ENCODE data around the gene TBC1D24. TPM values are rescaled to one million over a fixed set of nuclear protein-coding genes. Genes with fewer than 3 reads are reported as not detected.

Gene TBC1D24
- polyA plus RNA-seq, 3 donors: 0.76 to 5.9 (median 2.1) TPM

DNA sequence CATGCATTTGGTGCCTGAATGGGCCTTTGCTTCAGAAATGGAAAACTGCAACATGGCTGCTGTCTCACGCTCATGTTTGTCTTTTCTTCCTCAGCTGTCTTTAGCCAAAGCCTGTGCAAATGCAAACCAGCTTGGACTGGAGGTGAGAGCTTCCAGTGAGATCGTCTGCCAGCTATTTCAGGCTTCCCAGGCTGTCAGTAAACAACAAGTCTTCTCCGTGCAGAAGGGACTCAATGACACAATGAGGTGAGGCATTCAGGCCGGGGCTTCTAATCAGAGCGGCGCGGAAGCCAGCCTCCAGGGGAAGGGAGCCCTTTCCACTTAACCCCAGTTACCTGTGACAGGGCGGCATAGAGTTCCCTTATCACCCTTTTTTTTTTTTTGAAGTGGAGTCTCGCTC is 31.4 kb upstream of the TBC1D24 start:
- Mint-ChIP-seq H3K27me3 (ENCODE audit: low read depth in 3 of 3) (no peaks in the 10 kb centered on the region), H3K36me3 (peaks cover 61 to 84% of the 10 kb centered on the region in 2 donors), H3K9me3 (no peaks in the 10 kb centered on the region), H3K4me1 (no peaks in the 10 kb centered on the region), H3K4me3 (no peak overlapping the region), H3K27ac (peak overlapping the region in 1 of 7 donors; percentile 4)
- Histone ChIP-seq H4K20me1 (ENCODE audit: insufficient read depth, low read length) (no peaks in the 10 kb centered on the region), H3K9ac (ENCODE audit: insufficient read depth, low read length, poor library complexity, severe bottlenecking) (no peak overlapping the region), H2AFZ (ENCODE audit: insufficient read depth, low read depth, low read length, poor library complexity, severe bottlenecking) (no peak overlapping the region), H3K27me3 (ENCODE audit: control insufficient read depth in 2 of 2, insufficient read depth in 2 of 2, low read length in 2 of 2) (no peaks in the 10 kb centered on the region), H3K4me2 (replicated peaks; ENCODE audit: extremely low read depth, low read length, poor library complexity, severe bottlenecking) (no peak overlapping the region), H3K36me3 (replicated peaks in 1 of 2; ENCODE audit: control insufficient read depth in 1 of 2, insufficient read depth in 2 of 2, low read length in 2 of 2) (peaks cover 52 to 77% of the 10 kb centered on the region in 2 donors), H3K9me3 (replicated peaks in 1 of 2; ENCODE audit: control insufficient read depth in 1 of 2, insufficient read depth in 1 of 2, low read length in 2 of 2) (no peaks in the 10 kb centered on the region), H3K4me1 (ENCODE audit: control insufficient read depth in 1 of 2, insufficient read depth in 2 of 2, low read length in 2 of 2) (no peaks in the 10 kb centered on the region), H3K79me2 (ENCODE audit: insufficient read depth, low read length) (peaks cover 5% of the 10 kb centered on the region), H3K4me3 (replicated peaks in 1 of 3; ENCODE audit: low read depth in 2 of 3, low read length in 3 of 3) (no peak overlapping the region), H3K27ac (ENCODE audit: low read depth in 1 of 2, low read length in 2 of 2) (no peak overlapping the region)
- intact Hi-C loops (cut with micrococcal nuclease): no loop called here
- 98% methylated on average over 7 of the region's 9 CpGs for WGBS (ENCODE audit: insufficient coverage)
- DNase-seq: no peak
- TF ChIP-seq, protein P1, sequence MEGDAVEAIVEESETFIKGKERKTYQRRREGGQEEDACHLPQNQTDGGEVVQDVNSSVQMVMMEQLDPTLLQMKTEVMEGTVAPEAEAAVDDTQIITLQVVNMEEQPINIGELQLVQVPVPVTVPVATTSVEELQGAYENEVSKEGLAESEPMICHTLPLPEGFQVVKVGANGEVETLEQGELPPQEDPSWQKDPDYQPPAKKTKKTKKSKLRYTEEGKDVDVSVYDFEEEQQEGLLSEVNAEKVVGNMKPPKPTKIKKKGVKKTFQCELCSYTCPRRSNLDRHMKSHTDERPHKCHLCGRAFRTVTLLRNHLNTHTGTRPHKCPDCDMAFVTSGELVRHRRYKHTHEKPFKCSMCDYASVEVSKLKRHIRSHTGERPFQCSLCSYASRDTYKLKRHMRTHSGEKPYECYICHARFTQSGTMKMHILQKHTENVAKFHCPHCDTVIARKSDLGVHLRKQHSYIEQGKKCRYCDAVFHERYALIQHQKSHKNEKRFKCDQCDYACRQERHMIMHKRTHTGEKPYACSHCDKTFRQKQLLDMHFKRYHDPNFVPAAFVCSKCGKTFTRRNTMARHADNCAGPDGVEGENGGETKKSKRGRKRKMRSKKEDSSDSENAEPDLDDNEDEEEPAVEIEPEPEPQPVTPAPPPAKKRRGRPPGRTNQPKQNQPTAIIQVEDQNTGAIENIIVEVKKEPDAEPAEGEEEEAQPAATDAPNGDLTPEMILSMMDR (IDR thresholded peaks at IDR 0.05): no peak

DNA sequence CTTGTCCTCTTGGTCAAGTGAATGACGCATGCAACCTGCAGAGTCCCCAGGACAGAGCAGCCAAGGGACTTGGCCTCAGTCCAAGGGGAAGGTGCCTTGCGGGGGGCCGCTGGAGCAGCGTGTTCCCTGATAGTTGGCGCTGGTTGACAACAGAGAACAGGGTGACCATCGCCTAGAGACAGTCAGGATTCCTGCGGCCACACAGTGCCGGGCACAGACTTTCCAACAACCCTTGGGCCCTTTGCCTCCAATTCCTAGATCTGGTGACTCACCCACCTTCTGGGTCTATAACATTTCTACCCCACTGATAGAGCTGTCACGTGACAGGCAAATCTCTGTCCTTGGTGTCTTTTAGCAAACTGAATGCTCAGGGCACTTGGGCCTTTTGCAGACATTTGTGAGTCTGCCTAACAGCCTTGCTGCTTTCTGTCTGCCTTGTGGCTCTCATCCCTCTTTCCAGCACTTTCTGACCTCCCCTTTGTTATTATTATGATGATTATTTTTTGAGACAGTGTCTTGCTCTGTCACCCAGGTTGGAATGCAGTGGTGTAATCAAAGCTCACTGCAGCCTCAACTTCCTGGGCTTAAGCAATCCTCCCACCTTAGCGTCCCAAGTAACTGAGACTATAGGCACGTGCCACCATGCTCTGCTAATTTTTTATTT is 26.9 kb upstream of the TBC1D24 start:
- Histone ChIP-seq H3K4me1 (ENCODE audit: control insufficient read depth in 1 of 2, insufficient read depth in 2 of 2, low read length in 2 of 2) (no peaks in the 10 kb centered on the region), H3K27ac (ENCODE audit: low read depth in 1 of 2, low read length in 2 of 2) (no peak overlapping the region), H4K20me1 (ENCODE audit: insufficient read depth, low read length) (no peaks in the 10 kb centered on the region), H3K9ac (ENCODE audit: insufficient read depth, low read length, poor library complexity, severe bottlenecking) (no peak overlapping the region), H3K4me3 (replicated peaks in 1 of 3; ENCODE audit: low read depth in 2 of 3, low read length in 3 of 3) (no peak overlapping the region), H3K79me2 (ENCODE audit: insufficient read depth, low read length) (peaks cover 8% of the 10 kb centered on the region), H3K27me3 (ENCODE audit: control insufficient read depth in 2 of 2, insufficient read depth in 2 of 2, low read length in 2 of 2) (no peaks in the 10 kb centered on the region), H3K36me3 (replicated peaks in 1 of 2; ENCODE audit: control insufficient read depth in 1 of 2, insufficient read depth in 2 of 2, low read length in 2 of 2) (peaks cover 74 to 91% of the 10 kb centered on the region in 2 donors), H3K4me2 (replicated peaks; ENCODE audit: extremely low read depth, low read length, poor library complexity, severe bottlenecking) (no peak overlapping the region), H3K9me3 (replicated peaks in 1 of 2; ENCODE audit: control insufficient read depth in 1 of 2, insufficient read depth in 1 of 2, low read length in 2 of 2) (no peaks in the 10 kb centered on the region), H2AFZ (ENCODE audit: insufficient read depth, low read depth, low read length, poor library complexity, severe bottlenecking) (no peak overlapping the region)
- WGBS (ENCODE audit: insufficient coverage): 99% methylated on average over 9 of the region's 11 CpGs
- Mint-ChIP-seq H3K4me3 (no peak overlapping the region), H3K27me3 (ENCODE audit: low read depth in 3 of 3) (no peaks in the 10 kb centered on the region), H3K27ac (peak overlapping the region in 2 of 7 donors; percentile 42 to 54), H3K4me1 (no peaks in the 10 kb centered on the region), H3K36me3 (peaks cover 70 to 98% of the 10 kb centered on the region in 2 donors), H3K9me3 (no peaks in the 10 kb centered on the region)
- TF ChIP-seq, protein P1 (IDR thresholded peaks at IDR 0.05): no peak
- intact Hi-C loops (cut with micrococcal nuclease): no loop called here
- DNase-seq: no peak
